Prostate gland (tissue), 2 donors: ENCODE measurements around the gene ITGB8.

Experiments used
- POLR2A ChIP-seq: fragments of 450-650 bp; IDR thresholded peaks from one replicate; pipeline ENCODE4 v1.6.1; 2016; ENCODE audit warnings: antibody characterized with exemption, mild to moderate bottlenecking
- POLR2AphosphoS5 ChIP-seq: sonication (generic); formaldehyde crosslinking; IDR thresholded peaks from one replicate; pipeline ENCODE4 v1.6.1; 2017; ENCODE audit warnings: antibody characterized with exemption
- TF ChIP-seq, protein P1 (sequence below), 4 experiments: fragments of 200-600 bp in 2 of 4; fragments of 450-650 bp in 2 of 4; sonication (generic) in 2 of 4; IDR thresholded peaks; 1 replicate in 3 of 4; 2 replicates in 1 of 4; pipeline ENCODE4 v1.5.1; 2016 to 2019; ENCODE audit warnings: antibody characterized with exemption in 4 of 4, mild to moderate bottlenecking in 2 of 4, moderate library complexity in 2 of 4

DNA sequence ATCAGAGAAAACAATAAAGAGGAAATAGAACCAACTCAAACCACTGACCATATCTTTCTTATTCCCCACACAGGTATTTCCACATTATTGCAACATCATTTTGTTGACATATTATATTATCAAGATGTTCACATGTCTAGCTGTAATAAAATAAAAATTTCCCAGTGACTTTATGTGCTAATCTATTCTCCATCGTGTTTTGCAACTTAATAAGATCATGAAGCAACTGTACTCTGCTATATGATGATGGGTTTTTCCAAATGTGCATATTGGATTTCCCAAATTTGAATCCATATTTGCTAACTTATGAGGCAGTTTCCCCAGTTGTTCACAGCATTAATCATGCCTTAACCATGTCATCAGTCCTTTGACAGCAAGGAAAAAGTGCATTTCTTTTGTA, 127.8 kb downstream of the ITGB8 start:
- TF ChIP-seq, protein P1, sequence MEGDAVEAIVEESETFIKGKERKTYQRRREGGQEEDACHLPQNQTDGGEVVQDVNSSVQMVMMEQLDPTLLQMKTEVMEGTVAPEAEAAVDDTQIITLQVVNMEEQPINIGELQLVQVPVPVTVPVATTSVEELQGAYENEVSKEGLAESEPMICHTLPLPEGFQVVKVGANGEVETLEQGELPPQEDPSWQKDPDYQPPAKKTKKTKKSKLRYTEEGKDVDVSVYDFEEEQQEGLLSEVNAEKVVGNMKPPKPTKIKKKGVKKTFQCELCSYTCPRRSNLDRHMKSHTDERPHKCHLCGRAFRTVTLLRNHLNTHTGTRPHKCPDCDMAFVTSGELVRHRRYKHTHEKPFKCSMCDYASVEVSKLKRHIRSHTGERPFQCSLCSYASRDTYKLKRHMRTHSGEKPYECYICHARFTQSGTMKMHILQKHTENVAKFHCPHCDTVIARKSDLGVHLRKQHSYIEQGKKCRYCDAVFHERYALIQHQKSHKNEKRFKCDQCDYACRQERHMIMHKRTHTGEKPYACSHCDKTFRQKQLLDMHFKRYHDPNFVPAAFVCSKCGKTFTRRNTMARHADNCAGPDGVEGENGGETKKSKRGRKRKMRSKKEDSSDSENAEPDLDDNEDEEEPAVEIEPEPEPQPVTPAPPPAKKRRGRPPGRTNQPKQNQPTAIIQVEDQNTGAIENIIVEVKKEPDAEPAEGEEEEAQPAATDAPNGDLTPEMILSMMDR (IDR thresholded peaks at IDR 0.05) = no peak
- TF ChIP-seq POLR2A (no peak), POLR2AphosphoS5 (no peak)
